HG02571 (cell line): ENCODE measurements around the gene CHST8.
"Not testable (repeated sequence)": the region's sequence is repeated elsewhere in the genome, so short reads cannot be mapped to it uniquely, and the experiment has no call there.

ENCODE experiments used
- ATAC-seq: cut with Tn5 transposase; IDR thresholded peaks from one replicate; pipeline ENCODE4 v1.9.1; 2021; ENCODE audit warnings: mild to moderate bottlenecking, moderate library complexity; ENCODE audit not compliant: unreplicated experiment

Gene CHST8

DNA sequence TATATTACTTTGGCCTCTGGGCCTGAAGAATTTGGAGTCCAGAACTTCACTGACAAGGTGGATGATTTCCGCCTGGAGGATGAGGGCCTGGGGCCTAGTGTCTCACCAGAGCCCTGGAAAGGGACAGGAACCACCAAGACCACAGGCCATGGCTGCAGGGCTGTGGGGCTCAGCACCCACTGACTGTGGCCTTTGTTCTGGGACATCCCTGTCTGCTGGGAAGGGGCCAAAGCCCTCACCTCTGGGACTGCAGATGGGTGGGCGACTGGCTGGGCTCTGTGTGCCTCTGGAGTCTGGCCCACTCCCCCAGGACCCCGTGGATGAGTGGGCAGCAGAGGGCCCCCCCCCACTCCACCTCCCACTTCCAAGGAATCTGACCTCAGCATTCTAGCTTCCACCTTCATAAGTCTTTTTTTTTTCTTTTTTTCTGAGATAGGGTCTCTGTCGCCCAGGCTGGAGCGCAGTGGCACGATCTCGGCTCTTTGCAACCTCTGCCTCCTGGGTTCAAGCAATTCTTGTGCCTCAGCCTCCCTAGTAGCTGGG lies 20.3 kb downstream of the CHST8 start:
- ATAC-seq = no peak

DNA sequence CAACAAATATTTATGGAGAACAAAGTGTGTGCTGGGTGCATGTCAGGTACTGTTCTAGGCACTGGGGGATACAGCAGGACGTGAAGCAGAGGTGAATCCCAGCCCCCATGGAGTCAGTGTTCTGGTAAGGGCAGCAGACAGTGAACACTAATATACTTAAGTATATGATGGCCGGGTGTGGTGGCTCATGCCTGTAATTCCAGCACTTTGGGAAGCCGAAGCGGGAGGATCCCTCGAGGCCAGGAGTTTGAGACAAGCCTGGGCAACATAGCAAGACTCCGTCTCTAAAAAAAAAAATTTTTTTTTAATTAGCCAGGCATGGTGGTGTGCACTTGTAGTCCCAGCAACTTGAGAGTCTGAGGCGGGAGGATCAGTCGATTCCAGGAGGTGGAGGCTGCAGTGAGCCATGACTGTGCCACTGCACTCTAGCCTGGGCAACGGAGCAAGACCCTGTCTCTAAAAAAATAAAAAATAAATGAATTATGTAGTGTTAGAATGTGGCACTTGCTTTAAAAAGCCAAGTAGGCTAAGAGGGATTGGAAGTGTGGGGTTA lies 22.6 kb downstream of the CHST8 start:
- no peak for ATAC-seq

GRCh38 chr19:33646306-33646705 lies 24.6 kb downstream of the CHST8 start:
- ATAC-seq = no peak

GRCh38 chr19:33647146-33647545 lies 25.4 kb downstream of the CHST8 start:
- ATAC-seq = no peak

DNA sequence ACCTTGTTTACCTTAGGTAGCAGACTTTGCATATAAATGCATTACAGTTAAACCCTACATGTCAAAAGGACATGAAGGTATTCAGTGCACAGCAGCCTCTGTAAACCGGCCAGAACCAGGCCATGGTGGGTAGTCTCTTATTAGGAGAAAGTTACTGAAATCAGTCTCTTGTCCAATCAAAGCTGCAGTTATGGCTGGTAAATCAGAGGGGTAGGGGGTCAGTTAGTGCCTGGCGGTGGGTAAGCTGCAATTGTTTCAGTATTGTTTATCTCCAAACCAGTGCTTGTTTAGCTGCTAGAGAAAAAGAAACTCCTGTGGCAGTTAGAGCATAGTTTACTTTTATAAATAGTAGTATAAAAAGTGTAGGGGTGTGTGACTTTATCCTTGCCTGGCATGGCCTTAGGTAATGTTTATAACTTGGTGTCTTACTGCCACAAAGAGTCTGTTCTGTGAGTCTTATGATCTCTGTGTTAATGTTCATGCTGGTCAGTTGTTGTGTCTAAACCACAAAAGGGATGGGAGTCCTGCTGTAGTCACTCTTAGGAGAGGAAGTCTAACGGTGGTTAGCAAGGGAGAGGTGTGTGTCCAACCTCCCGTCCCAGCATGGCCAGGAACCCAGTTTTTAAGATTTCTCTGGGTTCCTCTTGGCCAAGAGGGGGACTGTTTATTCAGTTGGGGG lies 28.0 kb downstream of the CHST8 start:
- ATAC-seq = no peak

GRCh38 chr19:33653684-33654083 lies 31.9 kb downstream of the CHST8 start:
- no peak for ATAC-seq

DNA sequence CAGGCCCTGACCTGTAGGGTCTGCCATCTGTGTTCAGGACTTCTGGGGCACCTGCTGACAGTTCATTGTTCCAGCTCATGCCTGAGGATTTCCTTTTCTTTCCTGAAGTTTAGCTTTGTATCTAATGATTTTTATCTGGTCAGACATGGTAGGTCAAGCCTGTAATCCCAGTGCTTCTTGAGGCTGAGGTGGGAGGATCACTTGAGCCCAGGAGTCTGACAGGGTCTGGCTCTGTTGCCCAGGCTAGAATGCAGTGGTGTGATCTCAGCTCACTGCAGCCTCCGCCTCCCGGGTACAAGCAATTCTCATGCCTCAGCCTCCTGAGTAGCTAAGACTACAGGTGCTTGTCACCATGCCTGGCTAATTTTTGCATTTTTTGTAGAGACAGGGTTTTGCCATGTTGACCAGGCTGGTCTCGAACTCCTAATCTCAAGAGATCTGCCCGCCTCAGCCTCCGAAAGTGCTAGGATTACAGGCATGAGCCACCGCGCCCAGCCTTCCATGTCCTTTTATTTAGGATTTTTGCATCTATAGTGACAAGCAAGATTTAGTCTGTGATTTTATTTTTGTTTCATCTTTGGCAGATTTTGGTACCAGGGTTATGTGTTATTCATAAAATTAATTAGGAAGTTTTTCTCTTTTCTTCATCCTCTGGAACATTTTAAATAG lies 33.2 kb downstream of the CHST8 start:
- no peak for ATAC-seq

DNA sequence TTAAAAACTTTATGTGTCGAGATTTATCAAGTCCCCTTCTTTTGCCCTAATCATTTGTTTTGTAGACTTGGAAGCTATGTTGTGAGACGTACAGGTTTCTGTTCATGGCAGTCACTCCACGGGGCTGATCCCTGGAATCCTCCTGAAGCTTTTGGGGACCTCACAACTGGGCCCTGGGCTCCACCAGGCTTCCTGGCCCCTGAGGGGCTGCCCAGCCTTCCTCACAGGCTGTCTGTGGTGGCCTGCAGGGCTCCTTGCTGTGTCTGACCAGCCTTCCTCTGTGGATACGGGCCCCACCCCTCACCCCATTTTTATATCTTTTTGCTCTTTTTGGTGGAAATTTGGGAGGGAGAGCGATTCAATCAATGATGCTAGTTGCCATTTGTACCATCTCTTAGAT lies 38.1 kb downstream of the CHST8 start:
- ATAC-seq = no peak

DNA sequence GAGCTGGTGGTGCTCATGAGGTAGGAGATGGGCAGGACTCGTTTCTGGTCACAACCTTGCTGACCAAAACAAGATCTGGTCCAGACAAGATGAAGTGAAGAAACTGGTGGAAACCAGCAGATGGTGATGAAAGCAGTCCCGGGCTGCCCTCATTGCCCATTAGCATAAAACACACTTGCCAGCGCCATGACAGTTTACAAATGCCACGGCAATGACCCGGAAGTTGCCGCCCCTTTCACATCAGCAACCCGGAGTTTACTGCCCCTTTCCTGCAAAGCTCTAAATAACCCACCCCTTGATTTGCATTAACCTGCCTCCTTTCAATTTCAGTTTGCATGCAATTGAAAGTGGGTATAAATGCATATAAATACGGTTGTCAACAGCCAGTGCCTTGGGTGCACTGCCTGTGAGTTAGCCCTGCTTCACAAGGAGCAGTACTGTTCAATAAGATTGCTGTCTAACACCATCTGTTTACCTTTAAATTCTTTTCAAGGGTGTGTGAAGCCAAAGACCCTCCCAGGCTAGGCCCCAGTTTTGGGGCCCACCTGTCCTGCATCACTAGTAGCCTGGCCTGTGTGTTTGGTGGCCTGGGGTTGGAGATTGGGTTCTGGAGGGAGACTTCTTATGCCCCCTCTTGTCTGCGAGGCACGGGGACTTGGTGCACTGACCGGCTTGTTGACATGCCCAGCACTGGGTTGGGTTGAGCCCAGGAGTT lies 38.8 kb downstream of the CHST8 start:
- ATAC-seq = no peak

DNA sequence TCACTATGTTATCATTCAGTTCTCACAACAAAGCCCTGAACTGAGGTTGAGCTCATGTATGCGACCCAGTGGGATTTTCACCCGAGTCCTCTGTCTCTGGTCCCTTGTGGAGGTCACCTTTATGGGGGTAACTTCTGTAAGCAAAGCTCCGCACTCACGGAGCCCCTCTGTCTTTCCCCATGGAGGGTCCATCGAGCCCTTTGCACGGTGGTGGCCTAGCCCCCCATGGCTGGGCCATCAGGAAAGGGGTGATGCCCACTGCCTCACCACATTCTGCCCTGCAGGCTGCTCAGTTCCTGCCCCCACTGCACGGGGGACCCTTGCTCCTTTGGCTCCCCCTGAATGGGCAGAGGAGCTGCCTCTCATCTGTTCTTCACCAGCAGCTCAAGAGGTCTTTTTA lies 39.6 kb downstream of the CHST8 start:
- ATAC-seq = no peak

GRCh38 chr19:33662391-33663092 lies 40.8 kb downstream of the CHST8 start:
- no peak for ATAC-seq

GRCh38 chr19:33663316-33663715 lies 41.6 kb downstream of the CHST8 start:
- not testable (repeated sequence) for ATAC-seq

DNA sequence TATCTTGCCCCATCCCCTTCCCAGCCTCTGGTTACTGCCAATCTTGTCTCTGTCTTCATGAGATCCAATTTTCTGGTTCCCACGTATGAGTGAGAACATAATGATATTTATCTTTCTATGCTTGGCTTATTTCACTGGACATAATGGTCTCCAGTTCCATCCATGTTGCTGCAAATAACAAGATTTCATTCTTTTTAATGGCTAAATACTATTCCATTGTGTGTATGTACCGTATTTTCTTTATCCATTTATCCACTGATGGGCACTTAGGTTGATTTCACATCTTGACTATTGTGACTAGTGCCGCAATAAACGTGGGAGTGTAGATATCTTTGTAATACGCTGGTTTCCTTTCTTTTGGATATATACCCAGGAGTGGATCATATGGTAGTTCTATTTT lies 43.0 kb downstream of the CHST8 start:
- ATAC-seq = no peak

GRCh38 chr19:33665776-33666595 lies 44.2 kb downstream of the CHST8 start:
- ATAC-seq = no peak

DNA sequence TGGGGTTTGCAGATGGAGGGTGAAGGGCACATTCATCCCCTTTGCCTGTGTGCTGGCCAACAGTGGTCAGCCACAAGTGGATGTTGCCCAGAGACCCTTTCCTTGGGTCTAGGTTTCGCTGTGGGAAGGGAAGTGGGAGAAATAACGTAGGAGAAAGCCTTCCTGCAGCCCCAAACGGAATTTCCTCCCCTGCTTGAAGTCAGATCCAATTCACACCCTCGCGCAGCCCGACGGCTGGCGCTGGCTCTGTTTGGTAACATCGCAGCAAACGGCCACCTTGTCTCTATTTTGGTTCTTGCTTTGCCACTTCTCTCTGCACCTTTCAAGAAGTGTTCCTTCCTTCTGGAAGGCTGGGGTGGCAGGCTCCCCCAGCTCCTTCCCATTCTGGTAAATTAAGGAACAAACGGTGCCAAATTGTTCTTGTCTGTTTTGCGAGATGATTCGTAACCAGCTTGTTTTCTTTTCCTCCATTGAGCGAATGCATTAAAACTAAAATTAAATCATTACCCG lies 45.4 kb downstream of the CHST8 start:
- ATAC-seq = no peak

- no peak for ATAC-seq
These were observed 46.1 kb downstream of the CHST8 start for GRCh38 chr19:33667881-33668280.

GRCh38 chr19:33668968-33669367 lies 47.2 kb downstream of the CHST8 start:
- no peak for ATAC-seq

DNA sequence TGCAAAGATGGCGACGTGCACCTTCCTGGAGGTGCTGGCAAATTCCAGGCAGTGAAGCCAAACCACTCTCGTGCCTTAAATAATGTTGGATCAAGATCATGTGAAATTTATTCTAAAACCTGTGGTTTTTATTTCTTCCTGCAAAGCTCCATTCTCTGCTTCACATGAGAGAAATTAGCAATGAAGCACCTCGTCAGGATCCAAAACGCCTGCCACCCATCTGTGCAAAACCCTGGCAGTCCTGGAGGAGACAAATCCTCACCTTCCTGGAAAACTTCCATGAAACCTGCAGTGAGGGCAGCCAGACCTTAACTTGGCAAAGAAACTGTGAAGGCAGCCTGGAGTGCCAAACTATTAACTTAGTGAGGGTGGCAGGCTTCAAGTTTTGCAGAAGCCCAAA lies 47.6 kb downstream of the CHST8 start:
- no peak for ATAC-seq

DNA sequence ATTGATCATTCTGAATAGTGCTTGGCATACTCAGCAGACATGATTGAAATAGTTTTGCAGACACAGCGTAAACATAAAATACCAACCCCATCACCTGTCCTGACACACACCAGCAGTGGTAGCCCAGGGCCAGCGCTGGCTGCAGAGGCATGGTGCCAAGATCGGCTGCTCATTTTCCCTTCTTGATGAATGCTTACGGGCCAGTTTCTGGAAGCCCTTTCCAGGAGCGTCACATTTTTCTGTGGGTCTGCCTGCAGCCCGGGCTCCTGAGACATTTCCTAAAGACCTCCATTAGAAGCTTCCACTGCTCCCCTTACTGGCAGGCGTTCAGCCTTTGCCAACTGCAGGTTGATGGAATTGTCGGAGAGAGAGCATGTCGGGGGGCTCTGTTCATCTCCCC lies 48.6 kb downstream of the CHST8 start:
- no peak for ATAC-seq

DNA sequence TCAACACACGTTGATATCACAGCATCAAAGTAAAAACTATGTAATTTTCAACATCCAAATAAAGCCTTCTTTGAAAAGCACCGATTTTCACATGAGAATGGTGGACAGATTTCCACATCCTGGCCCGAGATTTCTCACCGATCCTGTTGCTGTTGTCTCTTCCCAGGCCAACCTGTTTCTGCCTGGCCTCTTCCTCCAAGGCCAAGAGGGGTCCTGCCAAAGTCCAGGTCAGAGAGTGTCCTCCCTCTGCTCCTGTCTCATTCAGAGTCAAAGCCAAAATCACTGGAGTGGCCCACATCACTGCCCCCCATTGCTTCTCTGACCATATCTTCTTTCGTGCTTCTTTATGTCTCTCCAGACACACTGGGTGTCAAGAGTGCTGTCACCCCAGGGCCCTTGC lies 49.5 kb downstream of the CHST8 start:
- ATAC-seq = no peak
